Measurements from ENCODE around the gene INTU.

DNA sequence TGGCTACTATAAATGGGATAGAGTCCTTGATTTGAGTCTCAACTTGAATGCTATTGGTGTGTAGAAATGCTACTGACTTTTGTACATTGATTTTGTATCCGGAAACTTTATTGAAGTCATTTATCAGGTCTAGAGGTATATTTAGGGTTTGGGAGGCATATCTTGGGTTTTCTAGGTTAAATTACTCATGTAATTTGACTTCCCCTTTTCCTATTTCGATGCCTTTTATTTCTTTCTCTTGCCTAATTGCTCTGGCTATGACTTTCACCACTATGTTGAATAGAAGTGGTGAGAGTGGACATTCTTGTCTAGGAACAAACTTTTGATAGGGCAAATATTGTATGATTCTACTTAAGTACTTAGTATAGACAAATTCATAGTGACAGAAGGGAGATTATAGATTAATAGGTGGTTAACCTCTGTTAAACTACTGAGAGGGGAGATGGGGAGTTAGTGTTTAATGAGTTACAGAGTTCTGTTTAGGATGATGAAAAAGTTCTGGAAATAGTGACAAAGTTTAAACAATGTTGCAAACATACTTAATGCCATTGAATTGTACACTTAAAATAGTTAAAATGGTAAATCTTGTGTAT lies 126.6 kb downstream of the INTU start:
- TF ChIP-seq, protein P1, sequence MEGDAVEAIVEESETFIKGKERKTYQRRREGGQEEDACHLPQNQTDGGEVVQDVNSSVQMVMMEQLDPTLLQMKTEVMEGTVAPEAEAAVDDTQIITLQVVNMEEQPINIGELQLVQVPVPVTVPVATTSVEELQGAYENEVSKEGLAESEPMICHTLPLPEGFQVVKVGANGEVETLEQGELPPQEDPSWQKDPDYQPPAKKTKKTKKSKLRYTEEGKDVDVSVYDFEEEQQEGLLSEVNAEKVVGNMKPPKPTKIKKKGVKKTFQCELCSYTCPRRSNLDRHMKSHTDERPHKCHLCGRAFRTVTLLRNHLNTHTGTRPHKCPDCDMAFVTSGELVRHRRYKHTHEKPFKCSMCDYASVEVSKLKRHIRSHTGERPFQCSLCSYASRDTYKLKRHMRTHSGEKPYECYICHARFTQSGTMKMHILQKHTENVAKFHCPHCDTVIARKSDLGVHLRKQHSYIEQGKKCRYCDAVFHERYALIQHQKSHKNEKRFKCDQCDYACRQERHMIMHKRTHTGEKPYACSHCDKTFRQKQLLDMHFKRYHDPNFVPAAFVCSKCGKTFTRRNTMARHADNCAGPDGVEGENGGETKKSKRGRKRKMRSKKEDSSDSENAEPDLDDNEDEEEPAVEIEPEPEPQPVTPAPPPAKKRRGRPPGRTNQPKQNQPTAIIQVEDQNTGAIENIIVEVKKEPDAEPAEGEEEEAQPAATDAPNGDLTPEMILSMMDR (IDR thresholded peaks at IDR 0.05), result no peak
- TF ChIP-seq POLR2A (IDR thresholded peaks at IDR 0.05), result no peak

Measured in right lobe of liver (tissue), 4 donors.